Esophagus mucosa (tissue), 1 donor: ENCODE results near the gene SCARF2. TPM values are rescaled to one million over a fixed set of nuclear protein-coding genes. Genes with fewer than 3 reads are reported as not detected.
"Not testable (repeated sequence)": the region's sequence is repeated elsewhere in the genome, so short reads cannot be mapped to it uniquely, and the experiment has no call there.

Experiments
- ATAC-seq: fragments of 200-7000 bp; cut with Tn5 transposase; one replicate; pipeline ENCODE4 v1.9.1; 2020
- total RNA-seq: library from RNA; stranded (reverse); gene quantifications from one replicate; pipeline ENCODE4 v1.2.4, GENCODE V29; 2023
- donor health status: DM: yes; HTN: yes; CAD: no.

SCARF2 gene
- total RNA-seq, 1 donor from 2014 or later, result 0.48 TPM

DNA sequence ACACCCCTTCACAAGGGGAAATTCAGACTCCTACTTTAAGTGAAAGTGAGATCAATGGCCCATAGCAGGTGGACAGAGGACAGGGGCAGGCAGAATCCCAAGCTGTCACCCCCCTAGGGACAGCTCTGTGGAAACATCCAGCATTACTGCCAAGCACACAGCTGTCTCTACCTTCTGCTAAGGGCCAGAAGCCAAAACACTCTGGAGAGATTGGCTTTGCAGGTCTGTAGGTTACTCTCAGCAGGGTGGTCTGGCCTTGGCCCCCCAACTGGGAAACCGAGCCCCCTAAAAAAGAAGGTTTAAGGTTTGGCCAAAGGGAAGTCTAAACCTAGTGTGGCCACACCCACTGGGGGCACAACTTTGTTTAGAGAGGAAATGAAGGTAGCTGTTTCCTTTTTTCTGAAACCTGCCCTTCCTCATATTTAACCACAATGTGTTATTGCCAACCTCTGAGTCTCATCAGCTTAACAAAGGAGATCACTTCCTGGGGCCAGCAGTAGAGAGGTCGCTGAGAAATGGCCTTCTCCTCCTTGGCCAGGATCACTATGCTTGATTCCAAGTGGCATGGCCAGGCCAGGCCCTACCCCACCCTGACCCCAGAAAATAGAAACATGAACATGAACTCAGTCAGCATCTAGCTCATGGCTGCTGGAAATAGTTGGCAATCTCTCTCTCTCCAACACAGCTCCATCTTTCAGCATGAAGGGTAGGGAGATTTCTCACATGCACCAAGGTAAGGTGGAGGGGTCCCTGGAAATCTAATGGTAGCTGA is 25.9 kb upstream of the SCARF2 start:
- ATAC-seq, result peak; percentile 44

DNA sequence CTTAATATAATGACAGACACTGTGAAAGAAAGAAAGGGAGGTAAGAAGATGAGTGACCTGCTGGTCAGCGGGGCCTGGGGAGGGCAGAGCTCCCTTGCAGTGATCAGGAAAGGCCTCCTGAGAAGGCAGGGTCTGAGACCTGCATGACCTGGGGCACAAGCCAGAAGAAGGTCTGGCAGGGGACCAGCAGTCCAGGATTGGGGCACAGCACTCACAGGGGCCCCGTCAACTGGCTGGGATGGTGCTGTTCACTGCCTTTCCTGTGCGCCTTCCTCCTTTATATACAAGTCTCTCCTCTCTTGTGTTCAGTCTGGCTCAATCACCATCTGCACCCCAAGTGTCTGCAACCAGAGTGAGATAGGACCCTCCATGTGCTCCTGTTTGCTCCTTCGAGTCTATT is 22.2 kb upstream of the SCARF2 start:
- ATAC-seq, result no peak

DNA sequence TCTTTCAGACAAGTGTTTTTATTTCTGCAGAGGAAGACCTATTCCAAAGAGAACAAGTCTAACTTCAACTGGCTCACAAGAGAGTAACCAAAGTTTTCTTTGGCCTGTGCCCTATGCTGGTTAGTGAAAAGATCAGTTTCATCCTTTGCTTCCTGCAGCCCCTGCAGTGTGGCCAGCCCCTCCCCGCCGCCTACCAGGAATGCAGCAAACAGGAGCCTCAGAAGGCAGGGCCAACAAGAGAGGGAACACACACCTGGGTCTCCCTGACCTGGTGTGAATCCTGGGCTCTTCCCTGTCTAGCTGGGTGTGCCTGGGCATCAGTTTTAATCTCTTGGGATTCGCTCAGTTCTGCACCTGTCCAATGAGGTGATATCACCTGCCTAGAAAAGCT is 21.5 kb upstream of the SCARF2 start:
- no peak for ATAC-seq

DNA sequence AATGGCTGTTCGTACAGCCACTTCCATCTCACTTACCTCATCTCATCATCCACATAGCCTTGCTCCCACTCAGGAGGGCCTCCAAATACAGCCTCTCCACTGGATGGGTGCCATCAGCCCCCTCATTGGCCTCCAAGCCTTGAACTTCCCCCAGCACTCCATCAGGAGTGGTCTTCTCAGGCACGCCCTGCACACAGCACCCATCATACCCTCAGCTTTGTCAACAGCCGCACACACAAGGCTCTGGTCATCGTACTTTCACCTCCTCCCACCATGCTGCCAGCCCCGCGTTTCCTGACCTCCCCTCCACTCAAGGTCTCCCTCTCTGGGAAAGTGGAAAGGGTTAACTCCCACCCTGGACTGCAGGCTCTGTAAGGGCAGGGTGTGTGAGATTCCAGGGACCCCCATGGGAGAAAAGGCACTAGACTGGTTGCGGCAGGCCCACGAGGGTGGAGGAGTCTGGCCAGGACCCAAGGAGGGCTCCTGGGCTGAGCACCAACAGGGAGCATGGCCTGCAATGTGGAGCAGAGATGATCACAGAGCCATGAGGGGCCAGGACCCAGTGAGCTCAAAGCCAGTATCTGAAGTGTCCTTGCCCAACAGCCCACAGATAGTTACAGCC is 21.0 kb upstream of the SCARF2 start:
- ATAC-seq, result no peak

DNA sequence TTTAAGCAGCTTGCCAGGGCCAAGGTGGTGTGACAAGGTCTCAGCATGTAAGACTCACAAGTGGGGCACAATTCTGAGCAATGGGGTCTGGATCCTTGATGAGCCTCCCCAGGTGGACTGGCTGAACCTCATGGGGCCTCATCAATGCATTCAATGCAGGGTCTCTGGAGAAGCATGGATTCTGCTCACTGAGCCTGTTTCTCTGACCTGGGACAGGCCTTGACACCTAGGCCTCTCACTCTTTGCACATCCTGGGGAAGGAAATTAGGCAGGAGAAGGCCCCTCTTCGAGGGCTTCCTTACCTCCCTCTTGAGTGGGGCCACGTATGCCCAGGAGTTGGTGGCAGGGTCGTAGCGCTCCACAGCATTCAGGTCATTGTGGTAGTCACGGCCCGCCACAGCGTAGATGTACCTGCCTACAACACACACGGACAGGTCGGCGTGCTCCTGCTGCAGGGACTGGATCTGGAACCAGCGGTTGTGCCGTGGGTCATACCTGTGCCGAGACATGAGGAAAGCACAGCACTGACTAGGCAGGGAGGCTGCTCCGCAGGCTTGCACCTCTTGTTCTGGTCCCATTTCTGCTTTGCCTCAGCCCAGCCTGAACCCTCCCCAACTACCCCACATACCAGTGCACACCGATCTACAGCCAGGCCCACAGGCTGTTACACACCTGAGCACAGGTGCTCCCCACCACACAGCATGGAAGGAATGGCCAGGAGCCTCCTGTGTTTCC is 20.0 kb upstream of the SCARF2 start:
- peak; percentile 20 for ATAC-seq

DNA sequence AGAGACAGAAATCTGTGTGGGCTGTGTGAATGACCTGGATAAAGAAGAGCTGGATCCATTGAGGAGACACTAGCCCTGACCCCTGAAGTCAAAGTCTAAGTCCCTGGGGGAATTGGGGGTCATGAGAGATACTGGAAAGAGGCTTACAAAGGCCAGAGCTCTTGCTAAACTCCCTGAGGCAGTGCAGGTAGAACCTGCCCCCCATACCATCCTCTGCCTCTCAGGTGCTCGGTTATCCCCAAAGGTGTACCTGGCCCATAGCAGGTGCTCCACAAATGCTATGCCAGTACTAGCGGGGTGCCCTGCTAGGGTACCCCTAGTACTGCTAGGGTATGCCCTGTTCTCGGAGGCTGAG is 19.1 kb upstream of the SCARF2 start:
- no peak for ATAC-seq

DNA sequence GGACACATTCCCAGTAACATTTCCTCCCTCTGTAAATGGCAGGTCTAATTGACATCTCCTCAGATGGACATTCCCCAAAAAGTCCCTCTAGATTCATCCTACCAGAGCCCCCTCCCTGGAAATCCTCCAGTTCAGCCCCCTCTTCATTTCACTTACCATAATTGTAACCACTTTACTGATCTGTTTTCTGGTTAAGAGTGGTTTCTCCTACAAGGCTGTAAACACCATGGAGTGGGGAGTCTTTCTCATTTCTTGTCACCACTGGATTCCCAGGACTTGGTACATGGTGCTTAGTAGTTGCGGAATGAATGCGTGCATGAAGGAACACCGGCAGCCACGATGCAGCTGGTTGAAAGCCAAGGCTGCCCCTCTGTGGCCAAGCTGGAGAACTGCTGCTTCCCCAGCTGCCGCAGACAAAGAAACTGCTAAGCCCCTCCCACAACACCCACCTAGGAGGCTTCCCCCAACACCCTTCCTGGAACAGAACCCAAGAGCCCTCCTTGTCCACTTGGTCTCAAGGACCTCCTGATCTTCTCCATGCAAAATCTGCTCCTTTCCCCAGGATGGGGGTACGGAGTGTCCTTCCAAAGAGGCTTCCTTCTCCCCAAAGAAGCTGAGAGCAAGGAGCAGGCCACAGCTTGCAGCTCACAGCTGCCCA is 18.6 kb upstream of the SCARF2 start:
- ATAC-seq, result peak; percentile 78

DNA sequence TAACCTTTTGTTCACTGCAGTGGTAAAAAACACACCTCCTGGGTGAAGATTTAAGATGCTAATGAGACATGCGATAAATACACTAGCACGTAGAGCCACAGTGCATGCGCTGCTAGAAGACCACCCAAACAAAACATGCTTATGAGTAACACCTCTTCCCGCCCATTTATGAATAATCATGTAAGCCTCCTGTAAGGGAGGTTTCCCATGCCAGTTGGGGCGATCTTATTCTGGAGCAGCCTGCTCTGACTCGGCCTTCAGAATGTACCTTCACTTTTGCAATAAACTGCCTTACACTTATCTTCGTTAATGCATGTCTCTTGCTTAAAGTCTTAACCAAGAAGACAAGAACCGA is 18.1 kb upstream of the SCARF2 start:
- no peak for ATAC-seq

DNA sequence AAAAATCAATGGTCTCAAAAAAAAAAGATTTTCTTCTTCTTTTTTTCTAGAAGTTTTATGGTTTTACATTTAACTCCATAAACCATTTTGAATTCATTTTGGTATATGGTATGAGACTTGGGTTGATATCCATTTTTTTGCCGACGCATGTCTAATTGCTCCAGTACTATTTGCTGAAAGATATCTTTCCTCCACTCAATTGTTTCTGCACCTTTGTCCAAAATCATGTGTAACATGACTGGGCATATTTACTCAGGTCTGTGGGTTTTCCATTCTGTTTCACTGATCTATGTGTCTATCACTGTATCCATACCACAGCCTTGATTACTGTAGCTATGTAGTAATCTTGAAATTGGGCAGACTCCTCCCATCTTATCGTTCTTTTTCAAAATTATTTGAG is 15.6 kb upstream of the SCARF2 start:
- ATAC-seq, result no peak

DNA sequence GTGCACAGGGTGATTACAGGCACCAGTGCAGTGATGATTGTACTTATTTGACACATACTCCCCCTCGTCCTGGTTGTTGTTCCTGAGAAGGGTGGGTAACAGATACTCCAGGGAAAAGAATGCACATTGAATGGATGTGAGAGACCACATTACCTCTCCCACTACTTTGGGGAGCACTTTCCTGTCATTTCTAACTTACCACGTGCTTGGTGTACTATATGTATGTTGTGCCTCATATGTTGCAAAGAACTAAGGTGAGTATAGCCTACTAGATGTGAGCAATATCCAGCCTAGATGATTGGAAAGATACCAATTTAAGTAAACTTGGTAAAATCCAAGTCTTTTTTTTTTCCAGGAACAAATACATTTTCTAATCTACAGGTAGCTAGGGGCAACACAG is 14.3 kb upstream of the SCARF2 start:
- ATAC-seq, result no peak

DNA sequence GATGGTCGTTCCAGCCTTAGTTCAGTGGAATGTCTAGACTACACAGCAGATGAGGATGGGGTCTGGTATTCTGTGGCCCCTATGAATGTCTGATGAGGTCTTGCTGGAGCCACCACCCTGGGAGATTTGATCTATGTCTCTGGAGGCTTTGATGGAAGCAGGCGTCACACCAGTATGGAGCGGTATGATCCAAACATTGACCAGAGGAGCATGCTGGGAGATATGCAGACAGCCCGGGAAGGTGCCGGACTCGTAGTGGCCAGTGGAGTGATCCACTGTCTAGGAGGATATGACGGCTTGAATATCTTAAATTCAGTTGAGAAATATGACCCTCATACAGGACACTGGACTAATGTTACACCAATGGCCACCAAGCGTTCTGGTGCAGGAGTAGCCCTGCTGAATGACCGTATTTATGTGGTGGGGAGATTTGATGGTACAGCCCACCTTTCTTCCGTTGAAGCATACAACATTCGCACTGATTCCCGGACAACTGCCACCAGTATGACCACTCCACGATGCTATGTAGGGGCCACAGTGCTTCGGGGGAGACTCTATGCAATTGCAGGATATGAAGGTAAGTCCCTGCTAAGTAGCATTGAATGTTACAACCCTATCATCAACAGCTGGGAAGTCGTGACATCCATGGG is 13.6 kb upstream of the SCARF2 start:
- ATAC-seq, result not testable (repeated sequence)

DNA sequence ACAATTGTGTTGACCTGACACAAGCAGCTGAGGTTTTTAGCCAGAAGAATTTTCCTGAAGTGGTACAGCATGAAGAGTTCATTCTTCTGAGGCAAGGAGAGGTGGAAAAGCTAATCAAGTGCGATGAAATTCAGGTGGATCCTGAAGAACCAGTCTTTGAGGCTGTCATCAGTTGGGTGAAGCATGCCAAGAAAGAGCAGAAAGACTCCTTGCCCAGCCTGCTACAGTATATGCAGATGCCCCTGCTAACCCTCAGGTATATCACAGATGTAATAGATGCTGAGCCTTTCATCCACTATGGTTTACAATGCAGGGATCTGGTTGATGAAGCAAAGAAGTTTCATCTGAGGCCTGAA is 12.9 kb upstream of the SCARF2 start:
- peak; percentile 56 for ATAC-seq

DNA sequence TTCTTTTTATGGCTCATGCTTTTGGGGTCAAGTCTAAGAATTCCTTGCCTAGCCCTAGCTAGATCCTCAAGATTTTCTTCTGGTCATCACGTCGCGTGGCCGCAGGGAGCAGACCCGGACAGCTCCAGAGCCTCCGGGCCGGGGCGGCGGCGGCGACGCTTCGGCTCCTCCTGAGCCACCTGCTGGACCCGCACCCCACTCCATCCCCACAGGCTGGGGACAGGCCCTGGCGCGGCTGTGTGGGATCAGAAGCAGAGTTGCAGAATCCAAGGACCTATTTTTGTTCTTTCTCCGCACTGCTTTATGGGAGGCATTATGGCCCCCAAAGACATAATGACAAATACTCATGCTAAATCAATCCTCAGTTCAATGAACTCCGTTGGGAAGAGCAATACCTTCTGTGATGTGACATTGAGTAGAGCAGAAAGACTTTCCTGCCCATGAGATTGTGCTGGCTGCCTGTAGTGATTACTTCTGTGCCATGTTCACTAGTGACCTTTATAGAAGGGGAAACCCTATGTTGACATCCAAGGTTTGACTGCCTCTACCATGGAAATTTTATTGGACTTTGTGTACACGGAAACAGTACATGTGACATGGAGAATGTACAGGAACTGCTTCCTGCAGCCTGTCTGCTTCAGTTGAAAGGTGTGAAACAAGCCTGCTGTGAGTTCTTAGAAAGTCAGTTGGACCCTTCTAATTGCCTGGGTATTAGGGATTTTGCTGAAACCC is 12.4 kb upstream of the SCARF2 start:
- no peak for ATAC-seq

DNA sequence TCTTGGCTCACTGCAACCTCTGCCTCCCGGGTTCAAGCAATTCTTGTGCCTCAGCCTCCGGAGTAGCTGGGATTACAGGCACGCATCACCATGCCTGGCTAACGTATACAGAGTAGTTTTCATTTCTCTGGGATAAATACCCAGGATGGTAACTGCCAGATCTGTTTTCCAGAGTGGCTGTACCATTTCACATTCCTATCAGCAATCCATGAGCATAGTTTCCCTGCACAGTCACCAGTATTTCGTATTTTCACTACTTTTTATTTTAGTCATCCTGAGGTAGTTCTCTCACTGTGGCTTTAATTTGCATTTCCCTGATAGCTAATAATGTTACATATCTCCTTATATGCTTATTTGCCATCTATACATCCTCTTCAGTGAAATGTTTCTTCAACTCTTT is 11.0 kb upstream of the SCARF2 start:
- no peak for ATAC-seq

DNA sequence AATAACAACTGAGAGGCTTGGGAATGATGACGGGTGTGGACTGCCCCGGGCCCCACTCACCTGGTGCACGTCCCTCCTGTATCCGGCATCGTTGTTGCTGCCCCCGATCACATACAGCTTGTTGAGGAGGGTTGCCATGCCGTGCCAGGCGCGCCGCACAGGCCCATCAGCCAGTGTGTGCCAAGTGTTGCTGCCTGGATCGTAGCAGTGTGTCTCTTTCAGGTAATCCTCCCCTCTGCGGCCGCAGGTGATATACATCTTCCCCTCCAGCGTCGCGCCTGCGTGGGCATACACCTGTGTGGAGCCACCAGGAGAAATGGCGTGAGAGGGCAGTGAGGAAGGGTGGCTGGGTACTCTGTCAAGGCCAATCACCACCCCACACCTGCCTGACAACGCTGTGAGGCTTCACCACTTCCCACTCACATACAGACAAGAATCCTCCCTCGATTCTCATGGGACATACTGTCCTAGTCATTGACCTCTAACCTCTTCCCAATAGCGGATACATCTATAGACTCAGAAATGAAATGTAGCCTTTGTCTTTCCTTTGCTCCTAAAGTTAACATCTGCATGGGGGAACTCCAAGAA is 8.9 kb upstream of the SCARF2 start:
- ATAC-seq, result peak; percentile 17

DNA sequence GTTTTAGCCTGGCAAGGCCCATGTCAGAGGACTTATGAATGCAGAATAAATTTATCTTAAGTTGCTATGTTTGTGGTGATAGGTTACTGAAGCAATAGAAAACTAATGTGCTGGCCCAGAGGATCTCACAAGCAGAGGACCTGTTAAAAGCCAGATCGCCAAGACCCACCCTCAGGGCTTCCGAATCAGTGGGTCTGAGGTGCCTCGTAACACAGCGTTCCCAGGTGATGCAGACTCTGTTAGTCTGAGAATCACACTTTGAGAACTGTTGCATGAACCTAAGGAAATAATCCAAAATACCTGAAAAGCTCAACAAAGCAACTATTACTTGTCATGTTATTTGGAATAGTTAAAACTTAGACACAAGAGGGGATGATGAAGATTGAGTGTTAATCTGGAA is 6.7 kb upstream of the SCARF2 start:
- ATAC-seq, result no peak

DNA sequence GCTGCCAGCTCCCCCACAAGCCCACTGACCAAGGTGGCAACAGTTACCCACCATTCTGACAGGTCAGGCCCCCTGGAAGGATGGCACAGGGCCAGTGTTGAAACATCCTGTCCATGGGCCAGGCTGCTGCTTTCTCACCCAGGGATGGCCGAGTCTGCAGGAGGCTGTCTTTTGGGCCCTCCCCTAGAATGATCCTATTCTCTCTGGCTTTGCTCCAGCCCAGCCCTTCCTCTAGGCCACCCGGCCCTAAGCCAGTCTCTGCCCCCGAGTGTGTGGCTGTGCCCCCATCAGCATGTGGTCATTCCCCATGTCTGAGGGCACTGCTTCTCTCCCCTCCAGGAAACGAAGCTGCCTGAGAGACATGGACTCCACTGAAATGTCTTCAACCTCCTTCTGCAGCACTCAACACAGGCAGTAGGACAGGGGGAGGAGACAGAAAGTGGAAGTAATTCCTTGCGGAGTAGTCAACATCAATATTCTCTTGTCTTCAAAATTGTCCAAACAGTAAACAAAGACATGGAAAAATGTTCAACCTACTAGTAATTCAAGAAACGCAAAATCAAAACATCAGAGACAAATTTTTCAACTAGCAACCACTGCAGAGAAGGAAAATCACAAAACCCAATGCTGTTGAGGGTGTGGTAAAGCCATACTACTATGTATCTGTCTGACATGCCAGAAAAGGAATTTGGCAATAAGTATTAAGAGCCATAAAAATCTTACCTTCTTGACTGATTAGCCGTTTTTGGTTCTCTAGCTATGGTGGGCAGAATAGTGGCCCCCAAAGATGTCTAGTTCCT is 5.1 kb upstream of the SCARF2 start:
- ATAC-seq, result no peak

DNA sequence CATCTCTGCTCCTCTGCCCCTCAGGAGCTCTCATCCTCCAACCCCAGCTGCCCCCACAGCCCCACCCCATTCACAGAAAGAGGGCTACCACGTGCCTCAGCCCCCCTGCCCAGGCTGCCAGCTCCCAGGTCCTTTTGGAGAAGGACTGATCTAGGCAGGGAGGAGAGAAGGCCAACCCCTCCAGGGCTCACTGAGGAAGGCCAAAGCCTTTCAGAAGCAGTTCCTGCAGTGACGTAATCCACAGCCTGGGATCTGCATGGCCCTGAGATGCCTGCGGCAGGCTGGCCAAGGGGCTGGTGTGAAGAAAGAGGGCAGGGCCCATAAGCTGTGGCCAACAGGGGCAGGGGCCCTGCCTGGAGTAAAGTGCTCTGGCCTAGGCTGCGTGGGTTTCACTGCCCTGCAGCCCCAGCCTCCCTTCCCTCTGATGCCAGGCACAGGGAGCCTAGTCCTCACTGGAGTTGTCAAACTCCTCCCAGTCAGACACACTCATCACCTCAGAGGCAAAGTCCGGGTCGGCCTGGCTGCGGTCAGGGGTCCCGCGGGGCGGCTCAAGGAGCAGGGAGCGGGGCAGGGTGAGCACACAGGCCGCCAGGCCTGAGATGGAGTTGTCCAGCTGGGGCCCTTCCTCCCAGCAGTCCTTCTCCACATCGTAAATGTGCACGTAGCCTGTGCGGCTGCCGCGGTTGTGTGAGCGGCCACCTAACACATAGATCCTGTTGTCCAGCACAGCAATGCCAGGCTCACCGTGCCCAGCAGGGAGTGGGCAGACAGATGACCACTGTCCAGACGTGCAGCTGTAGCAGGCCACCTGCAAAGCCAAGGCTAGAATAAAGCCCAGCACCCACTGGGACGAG is 4.2 kb upstream of the SCARF2 start:
- no peak for ATAC-seq

DNA sequence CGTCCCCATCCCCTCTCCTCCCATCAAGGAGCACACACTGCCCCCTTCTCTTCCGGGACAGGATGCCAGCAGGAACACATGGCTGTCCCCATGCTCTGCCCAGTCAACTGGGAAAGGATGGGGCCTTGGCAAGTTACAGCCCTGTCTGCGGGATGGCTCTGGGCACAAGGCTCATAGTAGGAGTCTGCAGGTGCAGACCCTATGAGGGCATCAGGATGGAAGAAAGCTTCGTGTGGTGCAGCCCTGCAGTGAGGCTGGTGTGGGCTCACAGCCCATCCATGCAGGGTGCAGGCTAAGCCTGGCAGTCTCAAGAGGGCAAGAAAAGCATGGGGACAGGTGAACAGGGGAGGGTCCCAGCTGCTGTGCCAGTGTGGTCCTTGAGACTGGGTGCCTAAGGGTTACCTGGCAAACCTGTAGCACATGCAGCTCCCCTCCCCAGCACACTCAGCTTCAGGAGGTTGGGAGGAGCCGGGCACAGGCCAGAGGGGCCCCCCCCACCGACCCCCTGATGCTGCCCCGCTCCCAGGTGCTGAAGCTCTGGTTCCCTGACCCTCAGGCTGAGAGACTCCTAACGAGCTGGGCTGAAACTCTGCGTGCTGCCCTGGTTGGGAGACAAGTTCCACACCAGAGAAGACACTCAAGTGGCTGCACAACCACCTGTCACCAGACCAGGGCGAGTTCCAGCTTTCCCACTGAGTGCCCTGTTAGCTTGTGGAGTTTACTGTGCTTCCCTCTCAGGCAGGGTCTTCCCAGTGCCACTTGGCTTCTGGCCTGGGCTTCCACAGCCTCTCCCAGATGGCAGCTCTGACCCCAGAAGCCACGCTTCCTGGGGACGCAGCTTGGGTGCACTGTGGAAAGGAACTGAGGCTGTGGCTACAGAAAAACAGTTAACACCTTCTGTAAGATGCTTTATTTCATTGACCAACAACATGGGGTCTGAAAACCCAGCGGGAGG is 3.3 kb upstream of the SCARF2 start:
- no peak for ATAC-seq
